ENCODE measurements around the gene PLSCR5. TPM values are rescaled to one million over a fixed set of nuclear protein-coding genes. Genes with fewer than 3 reads are reported as not detected.

The PLSCR5 gene
- total and polyA plus RNA-seq, 8 donors = not detected

DNA sequence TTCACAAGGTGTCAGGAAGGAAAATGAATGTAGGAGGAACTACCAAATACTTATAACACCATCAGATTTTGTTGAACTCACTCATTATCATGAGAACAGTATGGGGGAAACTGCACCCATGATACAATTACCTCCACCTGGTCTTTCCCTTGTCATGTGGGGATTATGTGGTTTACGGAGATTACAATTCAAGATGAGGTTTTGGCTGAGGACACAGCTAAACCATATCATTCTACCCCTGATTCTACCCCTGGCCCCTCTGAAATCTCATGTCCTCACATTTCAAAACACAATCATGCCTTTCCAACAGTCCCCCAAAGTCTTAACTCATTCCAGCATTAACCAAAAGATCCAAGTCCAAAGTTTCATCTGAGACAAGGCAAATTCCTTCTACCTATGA, 43.7 kb downstream of the PLSCR5 start:
- 88 to 100% (median 95%) methylated on average over 1 of the region's 1 CpG for WGBS, 5 donors
- no peaks in the 10 kb centered on the region for H3K4me1 ChIP-seq
- no peak overlapping the region for H3K27ac ChIP-seq
- no peaks in the 10 kb centered on the region for H3K9me3 ChIP-seq
- no peaks in the 10 kb centered on the region for H3K36me3 ChIP-seq
- TF ChIP-seq POLR2AphosphoS5 (IDR thresholded peaks at IDR 0.05) (no peak), EP300 (IDR thresholded peaks at IDR 0.05) (no peak), POLR2A (IDR thresholded peaks at IDR 0.05) (no peak)
- TF ChIP-seq, protein P1, sequence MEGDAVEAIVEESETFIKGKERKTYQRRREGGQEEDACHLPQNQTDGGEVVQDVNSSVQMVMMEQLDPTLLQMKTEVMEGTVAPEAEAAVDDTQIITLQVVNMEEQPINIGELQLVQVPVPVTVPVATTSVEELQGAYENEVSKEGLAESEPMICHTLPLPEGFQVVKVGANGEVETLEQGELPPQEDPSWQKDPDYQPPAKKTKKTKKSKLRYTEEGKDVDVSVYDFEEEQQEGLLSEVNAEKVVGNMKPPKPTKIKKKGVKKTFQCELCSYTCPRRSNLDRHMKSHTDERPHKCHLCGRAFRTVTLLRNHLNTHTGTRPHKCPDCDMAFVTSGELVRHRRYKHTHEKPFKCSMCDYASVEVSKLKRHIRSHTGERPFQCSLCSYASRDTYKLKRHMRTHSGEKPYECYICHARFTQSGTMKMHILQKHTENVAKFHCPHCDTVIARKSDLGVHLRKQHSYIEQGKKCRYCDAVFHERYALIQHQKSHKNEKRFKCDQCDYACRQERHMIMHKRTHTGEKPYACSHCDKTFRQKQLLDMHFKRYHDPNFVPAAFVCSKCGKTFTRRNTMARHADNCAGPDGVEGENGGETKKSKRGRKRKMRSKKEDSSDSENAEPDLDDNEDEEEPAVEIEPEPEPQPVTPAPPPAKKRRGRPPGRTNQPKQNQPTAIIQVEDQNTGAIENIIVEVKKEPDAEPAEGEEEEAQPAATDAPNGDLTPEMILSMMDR (IDR thresholded peaks at IDR 0.05) = no peak
- intact Hi-C loops (cut with DNase I; ENCODE audit: low total_unique reads) = loop anchor here (10.0 kb wide), 1 partner anchor 227 kb away; no protein-coding TSS in a partner anchor
- no peak overlapping the region for H3K4me3 ChIP-seq
- DNase-seq = no peak
- H3K27me3 ChIP-seq = no peaks in the 10 kb centered on the region

DNA sequence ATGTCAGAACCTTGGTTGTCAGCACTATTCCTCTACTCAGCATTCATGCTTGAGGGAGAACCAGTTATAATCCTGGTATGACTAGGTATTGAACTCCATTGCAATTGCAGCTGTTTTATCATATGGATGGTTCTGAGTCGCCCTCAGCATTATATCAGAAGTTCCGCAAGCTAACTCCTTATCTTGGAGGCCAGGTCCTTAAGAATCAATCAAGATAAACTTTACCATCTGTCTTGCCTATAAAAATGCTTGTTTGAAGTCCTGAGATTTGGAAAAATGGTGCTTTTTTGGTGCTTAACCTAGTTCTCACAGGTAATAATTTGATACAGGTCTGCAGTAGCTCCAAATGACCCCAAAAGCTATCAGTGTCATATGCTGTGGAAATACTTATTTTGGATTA, 44.5 kb downstream of the PLSCR5 start:
- H3K9me3 ChIP-seq = no peaks in the 10 kb centered on the region
- intact Hi-C loops (cut with DNase I; ENCODE audit: low total_unique reads) = loop anchor here (10.0 kb wide), 1 partner anchor 226 kb away; no protein-coding TSS in a partner anchor
- DNase-seq = no peak
- WGBS, 5 donors = 71 to 84% (median 76%) methylated on average over 2 of the region's 2 CpGs
- H3K4me3 ChIP-seq = no peak overlapping the region
- TF ChIP-seq, protein P1 (IDR thresholded peaks at IDR 0.05) = no peak
- TF ChIP-seq EP300 (IDR thresholded peaks at IDR 0.05) = no peak
- no peak for TF ChIP-seq POLR2A (IDR thresholded peaks at IDR 0.05)
- no peak for TF ChIP-seq POLR2AphosphoS5 (IDR thresholded peaks at IDR 0.05)
- no peak overlapping the region for H3K27ac ChIP-seq
- no peaks in the 10 kb centered on the region for H3K4me1 ChIP-seq
- H3K36me3 ChIP-seq = no peaks in the 10 kb centered on the region
- H3K27me3 ChIP-seq = no peaks in the 10 kb centered on the region

DNA sequence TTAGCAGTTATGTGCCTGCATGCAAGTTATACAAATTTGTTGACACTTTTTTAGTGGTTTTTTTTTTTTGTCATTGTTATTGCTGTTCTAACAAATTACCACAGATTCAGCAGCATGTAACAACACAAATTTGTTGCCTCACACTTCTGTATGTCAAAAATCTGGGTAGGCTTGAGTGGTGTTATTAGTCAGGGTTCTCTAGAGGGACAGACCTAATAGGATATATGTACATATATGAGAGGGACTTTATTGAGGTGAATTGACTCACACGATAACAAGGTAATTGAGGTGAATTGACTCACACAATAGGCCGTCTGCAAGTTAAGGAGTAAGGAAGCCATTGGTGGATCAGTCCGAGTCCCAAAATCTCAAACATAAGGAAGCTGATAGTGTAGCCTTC, 45.8 kb downstream of the PLSCR5 start:
- H3K4me3 ChIP-seq = no peak overlapping the region
- no peaks in the 10 kb centered on the region for H3K4me1 ChIP-seq
- 84 to 95% (median 93%) methylated on average over 3 of the region's 3 CpGs for WGBS, 5 donors
- intact Hi-C loops (cut with DNase I; ENCODE audit: low total_unique reads) = no loop called here
- DNase-seq = no peak
- no peaks in the 10 kb centered on the region for H3K36me3 ChIP-seq
- H3K27ac ChIP-seq = no peak overlapping the region
- H3K27me3 ChIP-seq = no peaks in the 10 kb centered on the region
- H3K9me3 ChIP-seq = no peaks in the 10 kb centered on the region
- no peak for TF ChIP-seq POLR2AphosphoS5 (IDR thresholded peaks at IDR 0.05)
- TF ChIP-seq, protein P1 (IDR thresholded peaks at IDR 0.05) = no peak
- TF ChIP-seq POLR2A (IDR thresholded peaks at IDR 0.05) = no peak
- no peak for TF ChIP-seq EP300 (IDR thresholded peaks at IDR 0.05)

DNA sequence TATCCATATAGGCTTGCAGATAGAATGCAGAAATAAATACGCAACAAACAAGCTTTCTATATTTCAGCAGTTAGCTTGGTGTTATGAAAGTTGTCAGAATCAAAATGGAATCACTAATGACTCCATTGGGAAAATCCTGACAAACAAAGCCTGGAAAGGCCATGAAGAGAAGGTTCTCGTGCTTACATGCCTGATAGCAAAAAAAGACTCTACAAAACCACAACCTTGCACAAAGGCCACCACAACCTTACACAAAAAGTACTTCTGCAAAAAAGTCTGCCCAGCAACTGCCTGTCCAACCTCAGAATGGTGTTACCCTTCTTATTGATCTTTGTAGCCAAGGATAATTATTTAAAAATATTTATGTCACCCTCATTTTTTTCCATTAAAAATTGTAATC, 46.4 kb downstream of the PLSCR5 start:
- TF ChIP-seq, protein P1 (IDR thresholded peaks at IDR 0.05) = no peak
- Histone ChIP-seq H3K27ac (no peak overlapping the region), H3K9me3 (no peaks in the 10 kb centered on the region), H3K4me3 (no peak overlapping the region), H3K27me3 (no peaks in the 10 kb centered on the region), H3K4me1 (no peaks in the 10 kb centered on the region), H3K36me3 (no peaks in the 10 kb centered on the region)
- WGBS, 5 donors = 35 to 93% (median 87%) methylated on average over 2 of the region's 2 CpGs
- no peak for DNase-seq
- intact Hi-C loops (cut with DNase I; ENCODE audit: low total_unique reads) = no loop called here

Measured in stomach (tissue), 9 donors.